Measurements from ENCODE around the gene TAMM41. TPM values are rescaled to one million over a fixed set of nuclear protein-coding genes. Genes with fewer than 3 reads are reported as not detected.

TAMM41 gene
- total and polyA plus RNA-seq, 7 experiments from 2014 or later = 24.4 to 58.0 (median 28.6) TPM

GRCh38 chr3:11789412-11789811 lies 57.3 kb downstream of the TAMM41 start:
- H3K4me3 ChIP-seq (ENCODE audit: low read length) = no peak overlapping the region
- Mint-ChIP-seq H3K27ac (peak overlapping the region in 5 of 9 donors; percentile 24 to 89 (median 60)), H3K36me3 (peaks cover 23 to 79% (median 58%) of the 10 kb centered on the region in 5 donors), H3K9me3 (peaks cover 0 to 8% (median 0%) of the 10 kb centered on the region in 11 donors), H3K27me3 (no peaks in the 10 kb centered on the region), H3K4me1 (peaks cover 10 to 25% (median 14%) of the 10 kb centered on the region in 7 donors), H3K4me3 (no peak overlapping the region)
- ChIA-PET CTCF (interaction anchor here (0.9 kb wide), 1 partner anchor 15 kb away, joined by 3 read pairs; no protein-coding TSS in a partner anchor), POLR2A (no interaction called here)
- H3K4me1 ChIP-seq (ENCODE audit: control insufficient read depth in 2 of 2, insufficient read depth in 2 of 2, low read length in 2 of 2) = peaks cover 1 to 9% of the 10 kb centered on the region in 2 donors
- no peaks in the 10 kb centered on the region for H3K9me3 ChIP-seq (ENCODE audit: control insufficient read depth in 2 of 3, low read length in 3 of 3)
- H3K27ac ChIP-seq (ENCODE audit: low read depth, low read length) = no peak overlapping the region
- no peaks in the 10 kb centered on the region for H3K27me3 ChIP-seq (ENCODE audit: control insufficient read depth in 2 of 2, insufficient read depth in 2 of 2, low read length in 2 of 2)
- no peak for DNase-seq
- H3K36me3 ChIP-seq (ENCODE audit: control insufficient read depth in 2 of 3, insufficient read depth in 3 of 3, low read length in 3 of 3) = peaks cover 0 to 60% (median 8%) of the 10 kb centered on the region in 3 experiments
- no peak for ATAC-seq
- intact Hi-C loops (cut with micrococcal nuclease) = loop anchor here in 1 of 2 donors (10.0 kb wide), 1 partner anchor 515 kb away; the partner anchor contains the start of gene ATG7

GRCh38 chr3:11784971-11785377 lies 61.7 kb downstream of the TAMM41 start:
- ATAC-seq (peak; percentile 76), DNase-seq (peak in 6 of 9 donors; percentile 21 to 48 (median 34))
- peaks cover 0 to 8% (median 0%) of the 10 kb centered on the region in 11 donors for H3K9me3 Mint-ChIP-seq
- peak overlapping the region in 7 of 9 donors; percentile 53 to 99 (median 82) for H3K27ac Mint-ChIP-seq
- peaks cover 15 to 43% (median 38%) of the 10 kb centered on the region in 5 donors for H3K36me3 Mint-ChIP-seq
- H3K27me3 Mint-ChIP-seq = no peaks in the 10 kb centered on the region
- Histone ChIP-seq H3K9me3 (ENCODE audit: control insufficient read depth in 2 of 3, low read length in 3 of 3) (no peaks in the 10 kb centered on the region), H3K4me1 (ENCODE audit: control insufficient read depth in 2 of 2, insufficient read depth in 2 of 2, low read length in 2 of 2) (peaks cover 3 to 9% of the 10 kb centered on the region in 2 donors), H3K27ac (ENCODE audit: low read depth, low read length) (no peak overlapping the region), H3K36me3 (ENCODE audit: control insufficient read depth in 2 of 3, insufficient read depth in 3 of 3, low read length in 3 of 3) (peaks cover 0 to 31% (median 3%) of the 10 kb centered on the region in 3 experiments), H3K4me3 (ENCODE audit: low read length) (no peak overlapping the region), H3K27me3 (ENCODE audit: control insufficient read depth in 2 of 2, insufficient read depth in 2 of 2, low read length in 2 of 2) (no peaks in the 10 kb centered on the region)
- ChIA-PET CTCF (no interaction called here), POLR2A (interaction anchor here (2.0 kb wide), 1 partner anchor 15 kb away, joined by 5 read pairs; no protein-coding TSS in a partner anchor)
- H3K4me3 Mint-ChIP-seq = peak overlapping the region in 8 of 10 donors; percentile 26 to 86 (median 59)
- peaks cover 10 to 27% (median 22%) of the 10 kb centered on the region in 7 donors for H3K4me1 Mint-ChIP-seq
- intact Hi-C loops (cut with micrococcal nuclease) = loop anchor here in 1 of 2 donors (1.0 to 10.0 kb wide), 5 partner anchors 14 to 510 kb away; partner anchors contain the start of genes ATG7 and TAMM41

GRCh38 chr3:11780341-11780740 lies 66.3 kb downstream of the TAMM41 start:
- DNase-seq = no peak
- Histone ChIP-seq H3K4me3 (ENCODE audit: low read length) (no peak overlapping the region), H3K36me3 (ENCODE audit: control insufficient read depth in 2 of 3, insufficient read depth in 3 of 3, low read length in 3 of 3) (peaks cover 0 to 4% (median 0%) of the 10 kb centered on the region in 3 experiments), H3K27me3 (ENCODE audit: control insufficient read depth in 2 of 2, insufficient read depth in 2 of 2, low read length in 2 of 2) (no peaks in the 10 kb centered on the region), H3K27ac (ENCODE audit: low read depth, low read length) (no peak overlapping the region), H3K9me3 (ENCODE audit: control insufficient read depth in 2 of 3, low read length in 3 of 3) (no peaks in the 10 kb centered on the region), H3K4me1 (ENCODE audit: control insufficient read depth in 2 of 2, insufficient read depth in 2 of 2, low read length in 2 of 2) (peaks cover 3 to 9% of the 10 kb centered on the region in 2 donors)
- Mint-ChIP-seq H3K36me3 (peaks cover 9 to 35% (median 27%) of the 10 kb centered on the region in 5 donors), H3K9me3 (peaks cover 0 to 2% (median 0%) of the 10 kb centered on the region in 11 donors), H3K27me3 (no peaks in the 10 kb centered on the region), H3K4me1 (peaks cover 7 to 18% (median 15%) of the 10 kb centered on the region in 7 donors), H3K27ac (peak overlapping the region in 1 of 9 donors; percentile 16), H3K4me3 (no peak overlapping the region)
- ATAC-seq = no peak
- POLR2A ChIA-PET = no interaction called here
- intact Hi-C loops (cut with micrococcal nuclease) = loop anchor here in 1 of 2 donors (10.0 kb wide), 1 partner anchor 506 kb away; the partner anchor contains the start of gene ATG7
- CTCF ChIA-PET = no interaction called here

- ChIA-PET POLR2A (no interaction called here), CTCF (no interaction called here)
- H3K27ac Mint-ChIP-seq = no peak overlapping the region
- no peaks in the 10 kb centered on the region for H3K9me3 ChIP-seq (ENCODE audit: control insufficient read depth in 2 of 3, low read length in 3 of 3)
- no peaks in the 10 kb centered on the region for H3K27me3 ChIP-seq (ENCODE audit: control insufficient read depth in 2 of 2, insufficient read depth in 2 of 2, low read length in 2 of 2)
- DNase-seq (no peak), ATAC-seq (no peak)
- intact Hi-C loops (cut with micrococcal nuclease) = loop anchor here in 1 of 2 donors (10.0 kb wide), 1 partner anchor 505 kb away; the partner anchor contains the start of gene ATG7
- no peak overlapping the region for H3K4me3 ChIP-seq (ENCODE audit: low read length)
- H3K4me3 Mint-ChIP-seq = no peak overlapping the region
- peaks cover 2 to 3% of the 10 kb centered on the region in 2 donors for H3K4me1 ChIP-seq (ENCODE audit: control insufficient read depth in 2 of 2, insufficient read depth in 2 of 2, low read length in 2 of 2)
- H3K27me3 Mint-ChIP-seq = no peaks in the 10 kb centered on the region
- peaks cover 0 to 11% (median 8%) of the 10 kb centered on the region in 7 donors for H3K4me1 Mint-ChIP-seq
- H3K27ac ChIP-seq (ENCODE audit: low read depth, low read length) = no peak overlapping the region
- H3K36me3 ChIP-seq (ENCODE audit: control insufficient read depth in 2 of 3, insufficient read depth in 3 of 3, low read length in 3 of 3) = peaks cover 0 to 4% (median 0%) of the 10 kb centered on the region in 3 experiments
- peaks cover 0 to 2% (median 0%) of the 10 kb centered on the region in 11 donors for H3K9me3 Mint-ChIP-seq
- H3K36me3 Mint-ChIP-seq = peaks cover 9 to 33% (median 24%) of the 10 kb centered on the region in 5 donors
These were observed 67.1 kb downstream of the TAMM41 start for GRCh38 chr3:11779626-11780025.

GRCh38 chr3:11778248-11778647 lies 68.4 kb downstream of the TAMM41 start:
- DNase-seq (no peak), ATAC-seq (no peak)
- no peaks in the 10 kb centered on the region for H3K27me3 ChIP-seq (ENCODE audit: control insufficient read depth in 2 of 2, insufficient read depth in 2 of 2, low read length in 2 of 2)
- intact Hi-C loops (cut with micrococcal nuclease) = no loop called here
- POLR2A ChIA-PET = no interaction called here
- CTCF ChIA-PET = no interaction called here
- Mint-ChIP-seq H3K9me3 (peaks cover 0 to 2% (median 0%) of the 10 kb centered on the region in 11 donors), H3K27me3 (no peaks in the 10 kb centered on the region), H3K4me1 (peaks cover 0 to 2% (median 0%) of the 10 kb centered on the region in 7 donors), H3K36me3 (peaks cover 9 to 33% (median 24%) of the 10 kb centered on the region in 5 donors), H3K4me3 (no peak overlapping the region), H3K27ac (no peak overlapping the region)
- peaks cover 0 to 4% (median 0%) of the 10 kb centered on the region in 3 experiments for H3K36me3 ChIP-seq (ENCODE audit: control insufficient read depth in 2 of 3, insufficient read depth in 3 of 3, low read length in 3 of 3)
- no peak overlapping the region for H3K4me3 ChIP-seq (ENCODE audit: low read length)
- H3K27ac ChIP-seq (ENCODE audit: low read depth, low read length) = no peak overlapping the region
- H3K4me1 ChIP-seq (ENCODE audit: control insufficient read depth in 2 of 2, insufficient read depth in 2 of 2, low read length in 2 of 2) = no peaks in the 10 kb centered on the region
- H3K9me3 ChIP-seq (ENCODE audit: control insufficient read depth in 2 of 3, low read length in 3 of 3) = no peaks in the 10 kb centered on the region

GRCh38 chr3:11776346-11776745 lies 70.3 kb downstream of the TAMM41 start:
- no peak overlapping the region for H3K27ac Mint-ChIP-seq
- Histone ChIP-seq H3K4me3 (ENCODE audit: low read length) (no peak overlapping the region), H3K36me3 (ENCODE audit: control insufficient read depth in 2 of 3, insufficient read depth in 3 of 3, low read length in 3 of 3) (peaks cover 0 to 4% (median 0%) of the 10 kb centered on the region in 3 experiments), H3K9me3 (ENCODE audit: control insufficient read depth in 2 of 3, low read length in 3 of 3) (no peaks in the 10 kb centered on the region), H3K27me3 (ENCODE audit: control insufficient read depth in 2 of 2, insufficient read depth in 2 of 2, low read length in 2 of 2) (no peaks in the 10 kb centered on the region), H3K27ac (ENCODE audit: low read depth, low read length) (no peak overlapping the region), H3K4me1 (ENCODE audit: control insufficient read depth in 2 of 2, insufficient read depth in 2 of 2, low read length in 2 of 2) (no peaks in the 10 kb centered on the region)
- peaks cover 0 to 4% (median under 1%) of the 10 kb centered on the region in 7 donors for H3K4me1 Mint-ChIP-seq
- no peaks in the 10 kb centered on the region for H3K27me3 Mint-ChIP-seq
- intact Hi-C loops (cut with micrococcal nuclease) = no loop called here
- peaks cover 9 to 33% (median 24%) of the 10 kb centered on the region in 5 donors for H3K36me3 Mint-ChIP-seq
- DNase-seq (no peak), ATAC-seq (no peak)
- POLR2A ChIA-PET = no interaction called here
- CTCF ChIA-PET = no interaction called here
- H3K4me3 Mint-ChIP-seq = no peak overlapping the region
- peaks cover 0 to 2% (median 0%) of the 10 kb centered on the region in 11 donors for H3K9me3 Mint-ChIP-seq

Data from naive thymus-derived CD4-positive, alpha-beta T cell (primary cell).